Liver (tissue), 9 donors: ENCODE measurements around the gene RSBN1L. TPM values are rescaled to one million over a fixed set of nuclear protein-coding genes. Genes with fewer than 3 reads are reported as not detected.

Source experiments
- DNase-seq: peaks from one replicate; pipeline ENCODE4 v3.0.0-alpha.2; 2017; ENCODE audit warnings: low spot score
- H3K27ac ChIP-seq, 2 donors: one replicate each; pipeline ENCODE4 v1.7.0; 2013; ENCODE audit warnings: inconsistent platforms in 2 of 2, low read length in 2 of 2, control low read depth in 1 of 2, low read depth in 1 of 2, mild to moderate bottlenecking in 1 of 2
- H3K27me3 ChIP-seq, 4 donors: one replicate each; pipeline versions ENCODE4 v1.6.1 to v1.7.0; 2013; ENCODE audit warnings: low read length in 3 of 4, inconsistent platforms in 1 of 4, mild to moderate bottlenecking in 1 of 4, moderate library complexity in 1 of 4; ENCODE audit not compliant: control insufficient read depth in 4 of 4, insufficient read depth in 4 of 4
- H3K36me3 ChIP-seq, 4 donors: one replicate each; pipeline versions ENCODE4 v1.6.1 to v1.7.0; 2013; ENCODE audit warnings: low read length in 3 of 4, mild to moderate bottlenecking in 3 of 4, low read depth in 1 of 4, moderate library complexity in 1 of 4; ENCODE audit not compliant: control insufficient read depth in 4 of 4, insufficient read depth in 3 of 4
- H3K4me1 ChIP-seq, 4 donors: one replicate each; pipeline versions ENCODE4 v1.6.1 to v1.7.0; 2013; ENCODE audit warnings: low read length in 3 of 4, mild to moderate bottlenecking in 3 of 4, moderate library complexity in 1 of 4; ENCODE audit not compliant: control insufficient read depth in 4 of 4, insufficient read depth in 4 of 4
- H3K4me3 ChIP-seq, 3 donors: one replicate each; pipeline versions ENCODE4 v1.6.1 to v1.7.0; 2013; ENCODE audit warnings: low read length in 3 of 3, control low read depth in 1 of 3, low read depth in 1 of 3, mild to moderate bottlenecking in 1 of 3
- H3K9ac ChIP-seq, 2 donors: one replicate each; pipeline ENCODE4 v1.7.0; 2013; ENCODE audit warnings: low read length in 2 of 2, mild to moderate bottlenecking in 2 of 2, moderate library complexity in 2 of 2, control low read depth in 1 of 2, low read depth in 1 of 2
- H3K9me3 ChIP-seq, 4 donors: one replicate each; pipeline versions ENCODE4 v1.6.1 to v1.7.0; 2013; ENCODE audit warnings: low read length in 3 of 4; ENCODE audit not compliant: control insufficient read depth in 4 of 4
- EGR1 ChIP-seq, 2 donors: IDR thresholded peaks; 2 replicates each; pipeline ENCODE4 v1.6.1; 2016 to 2018; ENCODE audit warnings: antibody characterized with exemption in 2 of 2, low read depth in 2 of 2
- FOXA2 ChIP-seq: IDR thresholded peaks from 2 replicates; pipeline ENCODE4 v1.6.1; 2016; ENCODE audit warnings: antibody characterized with exemption
- GABPA ChIP-seq, 2 donors: IDR thresholded peaks in 1 of 2; conservative IDR thresholded peaks in 1 of 2; 2 replicates each; pipeline ENCODE4 v1.6.1; 2016; ENCODE audit warnings: antibody characterized with exemption in 2 of 2, mild to moderate bottlenecking in 1 of 2, moderate library complexity in 1 of 2
- HNF4A ChIP-seq, 2 donors: conservative IDR thresholded peaks; 2 replicates each; pipeline ENCODE4 v1.6.1; 2016; ENCODE audit warnings: antibody characterized with exemption in 2 of 2, mild to moderate bottlenecking in 2 of 2
- HNF4G ChIP-seq: IDR thresholded peaks from 2 replicates; pipeline ENCODE4 v1.6.1; 2016; ENCODE audit warnings: antibody characterized with exemption
- JUND ChIP-seq, 2 donors: IDR thresholded peaks; 2 replicates each; pipeline ENCODE4 v1.6.1; 2016; ENCODE audit warnings: antibody characterized with exemption in 2 of 2
- MAX ChIP-seq: IDR thresholded peaks from 2 replicates; pipeline ENCODE4 v1.6.1; 2016; ENCODE audit warnings: antibody characterized with exemption
- RAD21 ChIP-seq, 2 donors: IDR thresholded peaks; 2 replicates each; pipeline ENCODE4 v1.6.1; 2016; ENCODE audit warnings: antibody characterized with exemption in 2 of 2, mild to moderate bottlenecking in 2 of 2
- SP1 ChIP-seq: IDR thresholded peaks from 2 replicates; pipeline ENCODE4 v1.6.1; 2018; ENCODE audit warnings: antibody characterized with exemption, mild to moderate bottlenecking
- TAF1 ChIP-seq: conservative IDR thresholded peaks from 2 replicates; pipeline ENCODE4 v1.6.1; 2016; ENCODE audit warnings: antibody characterized with exemption, mild to moderate bottlenecking
- YY1 ChIP-seq: IDR thresholded peaks from 2 replicates; pipeline ENCODE4 v1.6.1; 2016; ENCODE audit warnings: antibody characterized with exemption, mild to moderate bottlenecking
- WGBS: extraction: QIAGEN DNeasy Blood & Tissue Kit; methylation state at CpG from one replicate; pipeline ENCODE4 v1.1.7; 2013; 5-methylcytosine and 5-hydroxymethylcytosine counted together
- polyA plus RNA-seq, 2 donors: library from polyadenylated mRNA; stranded (reverse) in 1 of 2; unstranded in 1 of 2; fragments of 200-250 nt in 1 of 2; fragments of >200 nt in 1 of 2; fragmentation: Nextera tagmentation in 1 of 2; extraction: Ambion mirVana in 1 of 2; gene quantifications; one replicate each; pipeline versions ENCODE4 v1.2.1 to v1.2.3, GENCODE V29; 2013 to 2015
- total RNA-seq, 2 donors: library from RNA; depleted of rRNA; stranded (reverse); fragments of >200 nt; gene quantifications; one replicate each; pipeline ENCODE4 v1.2.3, GENCODE V29; 2014
- TF ChIP-seq, protein P1 (sequence below): IDR thresholded peaks from 2 replicates; pipeline ENCODE4 v1.6.1; 2016; ENCODE audit warnings: antibody characterized with exemption
- TF ChIP-seq, protein P2 (sequence below): fragments of 150-350 bp; IDR thresholded peaks from 2 replicates; pipeline ENCODE4 v1.5.1; 2017; ENCODE audit warnings: improper control_type of control experiment, low read depth, low read length; ENCODE audit not compliant: missing input control
- donor health status: healthy.
- donor health status: healthy.
- donor health status: healthy.
- donor health status: healthy.
- donor health status: healthy.

The RSBN1L gene
- total and polyA plus RNA-seq, 4 donors = 3.3 to 23.4 (median 7.9) TPM

GRCh38 chr7:77786741-77787140, 90.5 kb downstream of the RSBN1L start:
- no peaks in the 10 kb centered on the region for H3K27me3 ChIP-seq
- H3K9ac ChIP-seq = no peak overlapping the region
- no peak overlapping the region for H3K27ac ChIP-seq
- H3K4me1 ChIP-seq = peaks cover 4 to 28% (median 10%) of the 10 kb centered on the region in 4 donors
- DNase-seq = no peak
- TF ChIP-seq FOXA2 (no peak), MAX (no peak), YY1 (no peak), JUND (IDR thresholded peaks at IDR 0.05) (no peak), EGR1 (IDR thresholded peaks at IDR 0.05; ENCODE audit: low read depth in 2 of 2) (no peak), SP1 (no peak), GABPA (IDR thresholded peaks at IDR 0.05 in 1 of 2, conservative IDR thresholded peaks at IDR 0.05 in 1 of 2) (no peak), HNF4G (no peak), HNF4A (conservative IDR thresholded peaks at IDR 0.05) (no peak), TAF1 (no peak), RAD21 (IDR thresholded peaks at IDR 0.05) (no peak)
- TF ChIP-seq, protein P1, sequence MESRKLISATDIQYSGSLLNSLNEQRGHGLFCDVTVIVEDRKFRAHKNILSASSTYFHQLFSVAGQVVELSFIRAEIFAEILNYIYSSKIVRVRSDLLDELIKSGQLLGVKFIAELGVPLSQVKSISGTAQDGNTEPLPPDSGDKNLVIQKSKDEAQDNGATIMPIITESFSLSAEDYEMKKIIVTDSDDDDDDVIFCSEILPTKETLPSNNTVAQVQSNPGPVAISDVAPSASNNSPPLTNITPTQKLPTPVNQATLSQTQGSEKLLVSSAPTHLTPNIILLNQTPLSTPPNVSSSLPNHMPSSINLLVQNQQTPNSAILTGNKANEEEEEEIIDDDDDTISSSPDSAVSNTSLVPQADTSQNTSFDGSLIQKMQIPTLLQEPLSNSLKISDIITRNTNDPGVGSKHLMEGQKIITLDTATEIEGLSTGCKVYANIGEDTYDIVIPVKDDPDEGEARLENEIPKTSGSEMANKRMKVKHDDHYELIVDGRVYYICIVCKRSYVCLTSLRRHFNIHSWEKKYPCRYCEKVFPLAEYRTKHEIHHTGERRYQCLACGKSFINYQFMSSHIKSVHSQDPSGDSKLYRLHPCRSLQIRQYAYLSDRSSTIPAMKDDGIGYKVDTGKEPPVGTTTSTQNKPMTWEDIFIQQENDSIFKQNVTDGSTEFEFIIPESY = no peak
- TF ChIP-seq, protein P2, sequence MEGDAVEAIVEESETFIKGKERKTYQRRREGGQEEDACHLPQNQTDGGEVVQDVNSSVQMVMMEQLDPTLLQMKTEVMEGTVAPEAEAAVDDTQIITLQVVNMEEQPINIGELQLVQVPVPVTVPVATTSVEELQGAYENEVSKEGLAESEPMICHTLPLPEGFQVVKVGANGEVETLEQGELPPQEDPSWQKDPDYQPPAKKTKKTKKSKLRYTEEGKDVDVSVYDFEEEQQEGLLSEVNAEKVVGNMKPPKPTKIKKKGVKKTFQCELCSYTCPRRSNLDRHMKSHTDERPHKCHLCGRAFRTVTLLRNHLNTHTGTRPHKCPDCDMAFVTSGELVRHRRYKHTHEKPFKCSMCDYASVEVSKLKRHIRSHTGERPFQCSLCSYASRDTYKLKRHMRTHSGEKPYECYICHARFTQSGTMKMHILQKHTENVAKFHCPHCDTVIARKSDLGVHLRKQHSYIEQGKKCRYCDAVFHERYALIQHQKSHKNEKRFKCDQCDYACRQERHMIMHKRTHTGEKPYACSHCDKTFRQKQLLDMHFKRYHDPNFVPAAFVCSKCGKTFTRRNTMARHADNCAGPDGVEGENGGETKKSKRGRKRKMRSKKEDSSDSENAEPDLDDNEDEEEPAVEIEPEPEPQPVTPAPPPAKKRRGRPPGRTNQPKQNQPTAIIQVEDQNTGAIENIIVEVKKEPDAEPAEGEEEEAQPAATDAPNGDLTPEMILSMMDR = no peak
- peaks cover 0 to 4% (median 0%) of the 10 kb centered on the region in 4 donors for H3K9me3 ChIP-seq
- no peaks in the 10 kb centered on the region for H3K36me3 ChIP-seq
- no peak overlapping the region for H3K4me3 ChIP-seq

GRCh38 chr7:77788327-77788902, 92.2 kb downstream of the RSBN1L start:
- no peak for TF ChIP-seq HNF4A (conservative IDR thresholded peaks at IDR 0.05)
- TF ChIP-seq, protein P1 = no peak
- no peak for TF ChIP-seq MAX
- no peak for TF ChIP-seq GABPA (IDR thresholded peaks at IDR 0.05 in 1 of 2, conservative IDR thresholded peaks at IDR 0.05 in 1 of 2)
- no peak for TF ChIP-seq JUND (IDR thresholded peaks at IDR 0.05)
- TF ChIP-seq YY1 = no peak
- WGBS = 95% methylated on average over 2 of the region's 2 CpGs

More at GRCh38 chr7:77788327-77788902, 92.2 kb downstream of the RSBN1L start:
- Histone ChIP-seq H3K27ac (no peak overlapping the region), H3K4me3 (no peak overlapping the region), H3K27me3 (no peaks in the 10 kb centered on the region), H3K4me1 (peaks cover 4 to 24% (median 5%) of the 10 kb centered on the region in 4 donors), H3K9ac (no peak overlapping the region), H3K9me3 (peaks cover 0 to 4% (median 0%) of the 10 kb centered on the region in 4 donors), H3K36me3 (no peaks in the 10 kb centered on the region)
- DNase-seq = no peak
